IPS-NIHi7 (cell line): Measurements from ENCODE around the gene XRCC3.

ENCODE experiments used
- DNase-seq: peaks from one replicate; pipeline ENCODE4 v3.0.0; 2012; ENCODE audit warnings: mixed read lengths; ENCODE audit errors: extremely low spot score

Gene XRCC3

GRCh38 chr14:103726474-103726873, 11.2 kb upstream of the XRCC3 start:
- no peak for DNase-seq

GRCh38 chr14:103725739-103726395, 10.6 kb upstream of the XRCC3 start:
- no peak for DNase-seq

GRCh38 chr14:103725001-103725682, 9.9 kb upstream of the XRCC3 start:
- DNase-seq, result no peak

GRCh38 chr14:103724116-103724515, 8.9 kb upstream of the XRCC3 start:
- no peak for DNase-seq

- DNase-seq, result no peak
Observed at GRCh38 chr14:103723748-103724081, 8.5 kb upstream of the XRCC3 start.

GRCh38 chr14:103721334-103722120, 6.3 kb upstream of the XRCC3 start:
- no peak for DNase-seq

GRCh38 chr14:103719751-103720150, 4.5 kb upstream of the XRCC3 start:
- no peak for DNase-seq

- no peak for DNase-seq
Observed at GRCh38 chr14:103718572-103718971, 3.3 kb upstream of the XRCC3 start.

GRCh38 chr14:103716899-103717411, 1.7 kb upstream of the XRCC3 start:
- no peak for DNase-seq

GRCh38 chr14:103716091-103716801, 995 bp upstream of the XRCC3 start:
- peak; percentile 37 for DNase-seq

- no peak for DNase-seq
Observed at GRCh38 chr14:103714063-103714724, 1.1 kb downstream of the XRCC3 start.

GRCh38 chr14:103713304-103714062, 1.8 kb downstream of the XRCC3 start:
- DNase-seq, result no peak

GRCh38 chr14:103712633-103713247, 2.5 kb downstream of the XRCC3 start:
- DNase-seq, result no peak

GRCh38 chr14:103711516-103712431, 3.5 kb downstream of the XRCC3 start:
- no peak for DNase-seq

- no peak for DNase-seq
Observed at GRCh38 chr14:103710771-103711377, 4.4 kb downstream of the XRCC3 start.

GRCh38 chr14:103709814-103710213, 5.4 kb downstream of the XRCC3 start:
- DNase-seq, result no peak

GRCh38 chr14:103708750-103709187, 6.5 kb downstream of the XRCC3 start:
- DNase-seq, result no peak
